Erythroblast (primary cell): ENCODE measurements around the gene GOT1.

Experiments
- DNase-seq, 2 experiments: peaks; one replicate each; lab custom pipeline; 2025; lab: John Stamatoyannopoulos, UW
- GATA1 ChIP-seq: IDR thresholded peaks from 2 replicates; pipeline ENCODE4 v1.6.1; 2011; ENCODE audit warnings: low read depth, mild to moderate bottlenecking, control low read depth, low read length, moderate library complexity
- POLR2A ChIP-seq: IDR thresholded peaks from 2 replicates; pipeline ENCODE4 v1.6.1; 2011; ENCODE audit warnings: mild to moderate bottlenecking, low read length

Gene GOT1

DNA sequence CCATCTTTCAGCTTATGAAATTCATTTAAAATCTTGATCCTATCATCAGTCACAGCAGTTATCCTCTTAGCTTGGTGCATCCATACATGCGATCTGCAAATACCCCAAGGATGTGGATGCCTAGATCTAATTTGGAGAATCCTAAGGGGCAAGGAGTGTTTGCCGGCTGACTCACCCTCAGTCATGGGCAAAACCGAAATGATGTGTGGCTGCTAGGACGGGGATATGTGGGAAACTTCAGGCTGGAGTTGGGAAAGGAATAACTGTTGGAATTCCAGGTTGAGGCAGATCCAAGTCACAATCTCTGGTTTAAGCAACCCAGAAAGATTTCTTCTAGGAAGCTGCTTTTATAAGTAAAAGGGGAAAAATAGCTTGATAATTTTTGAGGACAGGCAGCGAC lies 19.7 kb upstream of the GOT1 start:
- DNase-seq: no peak
- TF ChIP-seq POLR2A (no peak), GATA1 (no peak)

GRCh38 chr10:99449023-99449422 lies 18.6 kb upstream of the GOT1 start:
- TF ChIP-seq POLR2A (no peak), GATA1 (no peak)
- DNase-seq: no peak

GRCh38 chr10:99444383-99445045 lies 14.1 kb upstream of the GOT1 start:
- no peak for TF ChIP-seq GATA1
- no peak for TF ChIP-seq POLR2A
- DNase-seq: no peak

- TF ChIP-seq POLR2A (no peak), GATA1 (no peak)
These were observed 13.1 kb upstream of the GOT1 start for GRCh38 chr10:99443500-99443899.

GRCh38 chr10:99442394-99442793 lies 12.0 kb upstream of the GOT1 start:
- DNase-seq: no peak
- no peak for TF ChIP-seq POLR2A
- no peak for TF ChIP-seq GATA1

More at GRCh38 chr10:99443500-99443899, 13.1 kb upstream of the GOT1 start:
- DNase-seq: no peak

DNA sequence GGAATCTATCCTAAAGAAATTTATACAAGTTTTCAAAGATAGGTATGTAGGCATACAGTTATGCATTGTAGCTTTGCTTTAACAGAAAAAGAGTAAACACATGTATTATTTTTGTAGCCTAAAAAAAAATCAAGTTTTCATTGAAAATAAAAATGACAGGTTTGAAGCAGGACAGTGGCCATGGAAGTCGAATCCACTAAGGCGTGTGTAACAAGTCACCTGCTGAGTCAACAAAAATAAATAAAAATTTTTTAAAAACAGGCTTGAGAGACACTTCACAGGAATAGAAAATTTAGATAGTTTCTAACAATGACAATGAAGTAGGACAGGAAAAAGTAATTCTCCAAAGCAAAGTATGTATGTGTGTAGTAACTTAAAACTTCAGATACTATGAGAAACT lies 8.5 kb upstream of the GOT1 start:
- no peak for TF ChIP-seq GATA1
- no peak for TF ChIP-seq POLR2A
- no peak for DNase-seq

GRCh38 chr10:99435986-99436638 lies 5.7 kb upstream of the GOT1 start:
- DNase-seq: peak; percentile 81 to 83
- TF ChIP-seq GATA1 (no peak), POLR2A (no peak)

DNA sequence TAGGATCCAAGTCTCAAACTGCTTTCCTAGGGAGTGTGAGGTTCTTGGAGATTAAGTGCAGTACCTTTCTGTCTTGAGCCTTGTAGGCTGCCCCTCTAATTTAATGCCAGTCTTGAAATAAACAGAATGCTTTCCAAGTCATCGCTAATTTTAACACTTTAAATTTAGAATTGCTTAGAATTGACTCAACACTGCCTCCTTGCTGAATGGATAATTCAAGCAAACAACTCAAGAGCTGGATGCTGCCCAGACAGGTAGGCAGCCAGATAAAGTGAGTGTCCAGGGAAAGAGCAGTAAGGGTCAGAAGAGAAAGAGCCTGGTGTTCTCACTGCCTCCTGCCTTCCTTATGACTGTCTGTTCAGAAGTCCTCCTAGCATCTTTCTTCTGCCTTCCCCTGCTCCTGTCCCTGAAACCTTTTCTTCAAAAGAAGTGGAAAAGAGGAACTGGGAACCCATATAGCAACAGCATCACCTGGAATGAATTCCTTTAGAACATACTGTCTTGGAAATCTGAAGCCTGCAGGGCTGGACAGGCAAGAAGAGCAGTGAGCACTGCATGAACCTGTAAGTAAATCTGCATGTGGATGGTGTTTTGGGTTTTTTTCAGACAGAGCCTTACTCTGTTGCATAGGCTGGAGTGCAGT lies 3.1 kb upstream of the GOT1 start:
- peak in 1 of 2 experiments; percentile 13 for DNase-seq
- TF ChIP-seq GATA1 (no peak), POLR2A (no peak)

- DNase-seq: no peak
- no peak for TF ChIP-seq POLR2A
- no peak for TF ChIP-seq GATA1
These were observed 2.5 kb upstream of the GOT1 start for GRCh38 chr10:99432881-99433280.

GRCh38 chr10:99432047-99432446 lies 1.6 kb upstream of the GOT1 start:
- TF ChIP-seq POLR2A (no peak), GATA1 (no peak)
- DNase-seq: no peak

- TF ChIP-seq POLR2A (no peak), GATA1 (no peak)
- DNase-seq: peak; percentile 64 to 80
These were observed 851 bp upstream of the GOT1 start for GRCh38 chr10:99431190-99431760.

DNA sequence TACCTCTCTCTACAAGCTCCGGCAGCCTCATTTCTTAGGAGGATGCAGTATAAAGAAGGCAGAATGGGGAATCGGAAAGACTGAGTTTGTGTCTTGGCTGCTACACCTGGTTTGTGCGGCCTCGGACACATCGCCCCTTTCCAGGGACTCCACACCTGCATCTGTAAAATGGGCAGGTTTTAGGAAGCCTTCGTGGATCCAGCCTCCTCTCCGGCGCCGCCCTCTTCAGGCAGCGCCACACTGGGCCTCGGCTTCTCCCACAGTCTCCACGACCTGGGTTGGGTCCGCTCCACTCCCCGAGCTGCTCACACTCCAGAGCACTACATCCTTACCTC lies 341 bp downstream of the GOT1 start:
- no peak for DNase-seq
- TF ChIP-seq GATA1 (no peak), POLR2A (no peak)

GRCh38 chr10:99429517-99430095 lies 818 bp downstream of the GOT1 start:
- peak; percentile 15 to 52 for DNase-seq
- TF ChIP-seq GATA1 (no peak), POLR2A (no peak)
